HG03045 (cell line): ENCODE results near the gene MAPKBP1.
A peak's percentile ranks its signal among the peaks of the same experiment; 100 is the strongest.
"Not testable (repeated sequence)": the region's sequence is repeated elsewhere in the genome, so short reads cannot be mapped to it uniquely, and the experiment has no call there.

ENCODE experiments used
- ATAC-seq: cut with Tn5 transposase; IDR thresholded peaks from one replicate; pipeline ENCODE4 v1.9.1; 2021; ENCODE audit warnings: mild to moderate bottlenecking, moderate library complexity; ENCODE audit not compliant: unreplicated experiment

The MAPKBP1 gene, protein sequence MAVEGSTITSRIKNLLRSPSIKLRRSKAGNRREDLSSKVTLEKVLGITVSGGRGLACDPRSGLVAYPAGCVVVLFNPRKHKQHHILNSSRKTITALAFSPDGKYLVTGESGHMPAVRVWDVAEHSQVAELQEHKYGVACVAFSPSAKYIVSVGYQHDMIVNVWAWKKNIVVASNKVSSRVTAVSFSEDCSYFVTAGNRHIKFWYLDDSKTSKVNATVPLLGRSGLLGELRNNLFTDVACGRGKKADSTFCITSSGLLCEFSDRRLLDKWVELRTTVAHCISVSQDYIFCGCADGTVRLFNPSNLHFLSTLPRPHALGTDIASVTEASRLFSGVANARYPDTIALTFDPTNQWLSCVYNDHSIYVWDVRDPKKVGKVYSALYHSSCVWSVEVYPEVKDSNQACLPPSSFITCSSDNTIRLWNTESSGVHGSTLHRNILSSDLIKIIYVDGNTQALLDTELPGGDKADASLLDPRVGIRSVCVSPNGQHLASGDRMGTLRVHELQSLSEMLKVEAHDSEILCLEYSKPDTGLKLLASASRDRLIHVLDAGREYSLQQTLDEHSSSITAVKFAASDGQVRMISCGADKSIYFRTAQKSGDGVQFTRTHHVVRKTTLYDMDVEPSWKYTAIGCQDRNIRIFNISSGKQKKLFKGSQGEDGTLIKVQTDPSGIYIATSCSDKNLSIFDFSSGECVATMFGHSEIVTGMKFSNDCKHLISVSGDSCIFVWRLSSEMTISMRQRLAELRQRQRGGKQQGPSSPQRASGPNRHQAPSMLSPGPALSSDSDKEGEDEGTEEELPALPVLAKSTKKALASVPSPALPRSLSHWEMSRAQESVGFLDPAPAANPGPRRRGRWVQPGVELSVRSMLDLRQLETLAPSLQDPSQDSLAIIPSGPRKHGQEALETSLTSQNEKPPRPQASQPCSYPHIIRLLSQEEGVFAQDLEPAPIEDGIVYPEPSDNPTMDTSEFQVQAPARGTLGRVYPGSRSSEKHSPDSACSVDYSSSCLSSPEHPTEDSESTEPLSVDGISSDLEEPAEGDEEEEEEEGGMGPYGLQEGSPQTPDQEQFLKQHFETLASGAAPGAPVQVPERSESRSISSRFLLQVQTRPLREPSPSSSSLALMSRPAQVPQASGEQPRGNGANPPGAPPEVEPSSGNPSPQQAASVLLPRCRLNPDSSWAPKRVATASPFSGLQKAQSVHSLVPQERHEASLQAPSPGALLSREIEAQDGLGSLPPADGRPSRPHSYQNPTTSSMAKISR (N-terminal part only)

GRCh38 chr15:41774062-41774881 is at the start of gene MAPKBP1:
Gene MAPKBP1 (plus strand): TSS chr15:41774484. CDS start chr15:41775276, 792 bp downstream.
- ATAC-seq: peak; percentile 88

GRCh38 chr15:41727143-41727542 is 47.1 kb upstream of the MAPKBP1 start:
- ATAC-seq: no peak

- not testable (repeated sequence) for ATAC-seq
Measured at GRCh38 chr15:41728061-41728460, 46.2 kb upstream of the MAPKBP1 start.

- no peak for ATAC-seq
Measured at GRCh38 chr15:41730543-41730942, 43.7 kb upstream of the MAPKBP1 start.

DNA sequence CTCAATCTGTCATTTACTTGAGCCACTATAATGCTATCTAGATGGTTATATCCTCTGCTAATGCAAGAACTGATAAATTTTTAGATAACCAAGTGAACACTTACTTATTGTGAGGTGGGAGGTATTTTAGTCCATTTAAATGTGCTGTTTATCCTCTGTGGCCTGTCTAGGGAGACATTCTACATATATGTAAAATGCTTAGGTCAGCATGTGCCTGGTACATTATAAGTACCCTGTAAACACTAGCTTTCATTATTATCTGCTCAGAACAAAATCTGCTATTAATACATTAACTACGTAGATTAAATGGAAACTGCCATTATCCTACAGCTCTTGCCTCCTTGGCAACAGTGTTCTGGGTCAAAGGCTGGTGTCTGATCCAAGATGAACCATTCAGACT is 41.8 kb upstream of the MAPKBP1 start:
- no peak for ATAC-seq

- ATAC-seq: no peak
Measured at GRCh38 chr15:41734079-41734478, 40.2 kb upstream of the MAPKBP1 start.

GRCh38 chr15:41735046-41735445 is 39.2 kb upstream of the MAPKBP1 start:
- ATAC-seq: no peak

GRCh38 chr15:41735492-41735891 is 38.8 kb upstream of the MAPKBP1 start:
- not testable (repeated sequence) for ATAC-seq

- ATAC-seq: no peak
Measured at GRCh38 chr15:41746802-41747201, 27.5 kb upstream of the MAPKBP1 start.

- no peak for ATAC-seq
Measured at GRCh38 chr15:41756198-41756597, 18.1 kb upstream of the MAPKBP1 start.

- ATAC-seq: no peak
Measured at GRCh38 chr15:41772720-41773331, 1.5 kb upstream of the MAPKBP1 start.

GRCh38 chr15:41773332-41773728 is 954 bp upstream of the MAPKBP1 start:
- no peak for ATAC-seq

DNA sequence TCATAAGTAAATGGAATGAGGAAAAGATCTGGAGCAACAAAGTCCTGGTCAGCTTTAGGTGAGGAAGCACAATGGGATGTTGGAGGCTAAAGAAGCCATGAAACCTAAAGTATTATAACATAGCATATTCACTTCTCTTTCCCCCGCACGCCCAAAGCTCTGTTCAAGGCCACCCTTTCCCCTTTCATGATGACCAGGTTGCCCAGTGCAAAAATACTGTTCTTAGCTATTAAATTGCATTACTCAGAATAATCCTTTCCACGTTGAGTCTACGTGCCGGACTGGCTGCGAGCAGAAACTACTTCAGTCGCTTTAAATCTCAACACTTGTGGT is 589 bp upstream of the MAPKBP1 start:
- ATAC-seq: no peak

DNA sequence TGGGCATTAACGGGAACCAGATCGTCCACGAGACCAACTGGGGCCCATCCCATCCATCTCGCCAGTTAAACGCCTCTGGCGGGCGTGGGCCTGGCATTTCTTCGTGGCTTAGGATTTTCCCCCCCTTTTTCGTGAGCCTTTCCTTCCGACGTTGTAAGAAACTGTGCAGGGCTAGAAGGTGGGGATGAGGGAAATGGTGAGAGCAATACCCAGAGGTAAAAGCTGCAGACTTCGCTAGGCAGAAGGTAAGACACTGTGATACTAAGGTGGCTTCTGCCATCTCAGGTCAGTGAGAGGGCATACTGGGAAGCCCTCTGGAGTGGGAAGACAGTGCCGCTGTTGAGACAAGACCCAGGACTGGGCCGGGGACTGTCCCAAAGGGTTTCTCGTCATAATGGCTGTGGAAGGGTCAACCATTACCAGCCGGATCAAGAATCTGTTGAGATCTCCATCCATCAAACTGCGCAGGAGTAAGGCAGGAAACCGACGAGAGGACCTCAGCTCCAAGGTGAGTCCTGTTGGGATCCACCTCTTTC is 666 bp downstream of the MAPKBP1 start:
- ATAC-seq: no peak

- ATAC-seq: no peak
Measured at GRCh38 chr15:41775651-41776050, 1.4 kb downstream of the MAPKBP1 start.

GRCh38 chr15:41777421-41777973 is 3.2 kb downstream of the MAPKBP1 start:
- no peak for ATAC-seq

GRCh38 chr15:41778521-41778920 is 4.2 kb downstream of the MAPKBP1 start:
- ATAC-seq: no peak

DNA sequence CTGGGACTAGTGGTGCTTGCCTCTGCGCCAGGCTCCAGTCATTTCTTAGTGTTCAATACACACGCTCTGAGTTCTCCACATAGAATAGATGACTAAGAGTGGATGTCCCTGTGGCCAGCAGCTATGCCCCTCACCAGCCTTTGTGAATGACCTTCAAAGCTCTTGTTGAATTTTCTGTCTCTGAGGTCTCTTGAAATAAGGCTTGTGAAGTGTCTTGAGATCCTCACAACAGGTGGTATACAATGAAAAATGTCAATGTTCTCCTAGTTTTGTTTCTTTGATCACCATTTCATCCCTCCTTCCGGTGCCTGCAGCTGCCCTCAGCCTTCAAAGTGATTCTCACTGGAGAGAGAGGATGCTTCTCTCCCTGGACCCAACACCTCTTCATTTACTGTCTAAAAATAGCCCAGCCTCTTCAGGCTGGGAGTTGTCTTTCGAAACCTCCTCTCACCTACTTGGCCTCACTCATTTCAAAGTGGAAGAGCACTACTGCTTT is 5.4 kb downstream of the MAPKBP1 start:
- no peak for ATAC-seq

DNA sequence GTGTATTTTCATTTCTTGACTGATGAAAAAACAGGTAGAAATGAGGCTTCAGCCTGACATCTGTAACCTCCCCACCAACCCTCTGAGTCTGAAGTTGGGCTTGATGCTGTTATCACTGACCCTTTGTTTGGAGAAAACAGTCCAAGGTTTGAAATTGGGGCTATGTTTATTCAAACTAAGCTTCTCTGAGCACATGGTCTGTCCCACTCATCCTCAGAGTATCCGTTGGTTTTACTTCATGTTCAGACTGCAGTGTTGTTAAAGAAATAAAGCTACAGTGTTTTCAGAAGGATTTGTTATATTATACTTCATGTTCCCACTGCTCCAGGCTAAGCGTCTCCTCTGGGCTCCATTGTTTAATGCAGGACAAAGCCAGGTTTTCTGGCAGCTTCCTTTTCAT is 6.0 kb downstream of the MAPKBP1 start:
- ATAC-seq: no peak
